SH-SY5Y (cell line): ENCODE data around the gene DIPK1B.

ENCODE experiments used
- GATA2 ChIP-seq: IDR thresholded peaks from 2 replicates; pipeline ENCODE4 v1.6.1; 2011; ENCODE audit warnings: mild to moderate bottlenecking, low read depth, low read length
- GATA3 ChIP-seq: IDR thresholded peaks from 2 replicates; pipeline ENCODE4 v1.6.1; 2011; ENCODE audit warnings: low read depth, mild to moderate bottlenecking, low read length, moderate library complexity

- TF ChIP-seq GATA2: no peak
- no peak for TF ChIP-seq GATA3
Observed at GRCh38 chr9:136743639-136744211, 31.4 kb downstream of the DIPK1B start.
